Head of caudate nucleus (tissue), 42 donors: Measurements from ENCODE around the gene CD226.
"Not testable (repeated sequence)": the region's sequence is repeated elsewhere in the genome, so short reads cannot be mapped to it uniquely, and the experiment has no call there.

Source experiments
- DNase-seq, 42 donors: peaks; one replicate each; pipeline versions ENCODE4 v3.0.0 to v3.0.0-alpha.2; 2020 to 2021; ENCODE audit warnings: mixed read lengths in 7 of 42
- intact Hi-C: fragments of 100-400 bp; cut with DNase I; formaldehyde crosslinking; loops from one replicate; pipeline ENCODE4 v1.15.0; 2022

CD226 gene

DNA sequence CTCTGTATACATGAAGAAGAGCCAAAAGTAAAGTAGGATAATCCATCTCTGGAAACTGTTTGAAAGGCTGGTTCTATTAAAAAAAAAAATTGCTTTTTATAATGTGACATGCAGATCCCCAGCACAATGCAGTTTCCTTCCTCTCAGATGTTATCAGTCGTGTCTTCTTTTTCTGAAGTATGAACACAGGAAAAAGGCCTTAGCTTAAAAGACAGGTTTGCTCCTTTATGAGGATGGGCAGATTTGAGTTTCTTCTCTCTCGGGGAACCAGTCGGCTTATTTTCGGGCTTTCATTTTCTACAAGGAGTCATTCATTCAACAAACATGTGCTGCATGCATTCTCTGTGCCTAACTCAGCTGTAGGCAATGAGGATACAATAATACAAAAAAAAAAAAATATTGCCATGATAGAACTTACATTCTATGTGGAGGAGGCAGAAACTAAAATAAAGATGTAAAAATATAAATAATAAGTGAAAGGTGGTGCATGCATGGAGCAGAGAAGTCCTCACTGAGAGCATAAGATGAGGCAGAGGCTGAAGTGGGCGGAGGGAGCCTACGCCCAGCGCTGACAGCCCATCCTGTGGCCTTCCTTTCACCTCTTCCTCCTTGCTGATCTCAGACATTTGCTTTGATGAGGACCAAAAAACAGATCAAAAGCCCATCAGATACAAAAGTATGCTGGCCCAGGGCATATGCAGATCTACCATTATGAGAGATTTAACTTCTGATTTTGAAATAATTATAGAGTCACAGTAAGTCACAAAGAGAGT lies at the start of gene CD226:
TSS of gene CD226 (minus strand) at position 513 of the 773 bp plus-strand sequence. CDS start at position 46, 467 bp downstream.
- intact Hi-C loops: no loop called here
- DNase-seq: peak in 3 of 42 donors; percentile 18 to 48 (median 19)

DNA sequence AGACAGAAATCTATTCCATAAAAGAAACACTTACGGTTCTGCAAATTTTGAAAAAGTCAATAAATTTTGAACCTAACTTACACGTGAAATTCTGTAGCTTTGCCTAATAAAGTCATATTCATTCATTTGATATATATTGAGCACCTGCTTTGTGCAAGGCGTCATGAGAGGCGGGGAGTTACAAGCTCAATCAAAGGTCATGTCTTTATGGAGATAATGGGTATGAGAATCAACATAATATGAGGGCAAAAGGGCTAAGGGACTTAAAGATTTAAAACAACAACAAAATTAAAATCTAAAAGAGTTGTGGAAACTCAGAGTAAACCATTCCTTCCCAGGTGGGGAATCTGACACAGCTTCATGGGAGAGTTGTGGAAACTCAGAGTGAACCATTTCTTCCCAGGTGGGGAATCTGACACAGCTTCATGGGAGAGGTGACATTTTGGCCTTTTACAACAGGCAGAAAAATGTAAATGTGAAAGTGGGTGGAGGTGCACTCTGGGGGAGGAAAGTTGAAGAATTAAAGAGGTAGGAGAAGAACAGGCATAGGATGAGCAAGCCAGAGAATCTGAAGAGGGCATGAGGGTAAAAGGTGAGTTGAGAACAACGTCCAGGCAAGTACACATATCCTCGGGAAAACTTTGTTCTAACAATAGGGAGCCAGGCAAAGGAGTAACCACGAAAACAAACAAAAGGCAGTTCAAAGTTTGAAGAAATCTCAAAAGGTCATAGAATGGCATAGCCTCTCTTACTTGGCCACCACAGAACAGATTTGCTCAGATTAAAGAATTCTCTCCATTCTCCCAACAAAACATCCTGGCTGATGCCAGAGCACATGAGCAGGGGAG lies 49.5 kb upstream of the CD226 start:
- intact Hi-C loops: no loop called here
- DNase-seq: peak in 6 of 42 donors; percentile 17 to 45 (median 24)

DNA sequence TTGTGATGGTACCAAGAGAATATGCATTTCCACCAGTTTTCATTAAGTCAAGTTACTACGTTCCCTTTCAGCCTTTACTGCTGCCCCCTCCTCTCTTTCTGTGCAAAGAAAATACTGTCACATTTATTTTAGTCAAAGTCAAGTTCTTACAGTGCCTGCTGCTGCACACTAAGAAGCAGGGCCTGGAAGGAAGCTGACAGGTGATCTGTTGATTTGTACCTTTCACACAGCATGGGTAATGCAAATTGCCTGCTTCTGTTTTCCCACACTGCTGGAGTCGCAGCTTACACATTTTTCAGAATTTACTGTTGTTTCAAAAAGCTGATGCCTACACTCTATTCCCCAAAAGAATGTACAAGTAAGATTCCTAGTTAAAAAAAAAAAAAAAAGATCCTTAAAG lies 48.7 kb upstream of the CD226 start:
- intact Hi-C loops: no loop called here
- peak in 5 of 42 donors; percentile 11 to 59 (median 26) for DNase-seq

DNA sequence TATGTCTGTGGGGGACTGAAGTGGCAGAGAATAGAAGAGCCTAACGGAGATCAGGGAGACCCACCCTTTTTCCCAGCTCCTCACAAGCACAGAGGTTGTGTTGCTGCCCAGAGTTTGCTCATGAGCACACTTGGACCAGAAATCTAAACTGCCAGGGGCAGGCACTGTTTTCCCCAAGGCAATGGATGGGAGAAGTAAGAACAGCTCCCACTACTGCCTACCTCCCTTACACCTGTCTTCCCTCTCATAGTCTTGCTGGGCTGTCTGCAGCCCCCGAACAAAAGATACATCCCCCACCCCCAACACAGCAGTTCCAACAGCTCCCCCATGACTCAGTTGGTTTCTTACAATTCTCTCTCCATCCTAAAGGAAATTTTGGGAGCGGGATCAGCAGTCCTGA lies 48.1 kb upstream of the CD226 start:
- intact Hi-C loops: no loop called here
- DNase-seq: no peak

DNA sequence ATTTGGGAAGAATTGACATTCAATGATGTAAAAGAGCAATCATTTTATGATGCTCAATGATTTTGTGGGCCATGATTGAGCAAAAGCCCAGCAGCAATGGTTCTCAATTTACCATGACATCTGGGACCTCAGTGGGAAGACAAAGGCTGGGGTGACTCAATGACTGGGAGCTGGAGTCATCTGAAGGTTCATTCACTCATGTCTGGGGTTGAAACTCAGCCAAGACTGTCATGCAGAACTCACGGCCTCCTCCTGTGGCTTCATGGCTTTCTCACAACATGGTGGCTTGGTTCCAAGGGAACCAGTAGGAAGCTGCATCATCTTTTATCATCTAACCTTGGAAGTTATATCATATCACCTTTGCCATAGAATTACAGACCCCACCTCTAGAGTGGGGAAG lies 45.1 kb upstream of the CD226 start:
- intact Hi-C loops: no loop called here
- no peak for DNase-seq

DNA sequence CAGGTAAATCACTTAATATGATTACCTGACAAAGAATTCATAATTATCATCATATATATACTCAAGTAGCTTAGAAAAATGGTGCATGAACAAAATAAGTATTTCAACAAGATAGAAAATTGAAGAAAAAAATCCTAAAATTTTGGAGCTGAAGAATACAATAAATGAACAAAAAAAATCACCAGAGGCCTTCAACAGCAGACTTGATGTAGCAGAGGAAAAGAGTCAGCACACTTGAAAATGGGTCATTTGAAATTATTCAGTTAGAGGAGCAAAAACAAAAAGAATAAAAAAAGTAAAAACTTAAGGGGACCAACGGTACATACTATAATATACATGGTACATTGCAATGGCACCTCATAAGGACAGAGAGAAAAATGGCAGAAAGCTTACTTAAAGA lies 40.2 kb upstream of the CD226 start:
- intact Hi-C loops: no loop called here
- no peak for DNase-seq

DNA sequence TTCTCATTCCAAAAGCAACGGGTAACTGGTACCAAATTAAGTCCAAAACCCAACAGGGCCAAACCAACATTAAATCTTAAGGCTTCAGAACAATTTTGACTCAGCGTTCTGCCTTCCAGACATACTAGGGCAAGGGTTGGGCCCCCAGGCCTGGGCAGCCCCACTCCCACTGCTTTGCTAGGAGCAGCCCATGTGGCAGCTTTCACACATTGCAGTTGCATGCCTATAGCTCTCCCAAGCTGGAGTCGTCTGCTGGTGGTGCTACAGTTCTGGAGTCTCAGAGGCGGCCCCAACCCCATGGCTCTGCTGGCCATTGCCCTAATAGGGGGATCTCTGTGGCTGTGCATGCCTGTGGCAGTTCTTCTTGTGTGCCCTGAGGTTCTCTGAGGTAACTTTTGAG lies 37.6 kb upstream of the CD226 start:
- DNase-seq: no peak
- intact Hi-C loops: no loop called here

DNA sequence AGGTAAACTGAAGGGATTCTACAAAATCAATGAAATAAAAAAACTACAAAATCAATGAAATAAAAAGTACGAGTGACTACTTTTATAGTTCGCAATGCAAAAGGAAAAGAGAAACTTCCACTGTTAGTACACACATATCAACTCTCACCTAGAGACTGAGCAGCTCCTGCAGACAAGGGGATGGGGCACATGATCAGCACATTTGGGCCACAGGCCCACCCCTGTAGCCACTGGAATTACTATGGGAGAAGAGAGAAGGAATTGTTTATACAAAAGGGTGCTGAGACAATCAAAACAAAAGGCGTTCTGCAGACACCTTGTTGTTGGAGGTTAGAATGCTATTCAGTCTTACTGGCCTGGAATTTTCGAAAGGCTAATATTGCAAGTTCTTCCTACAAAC lies 34.7 kb upstream of the CD226 start:
- intact Hi-C loops: no loop called here

DNA sequence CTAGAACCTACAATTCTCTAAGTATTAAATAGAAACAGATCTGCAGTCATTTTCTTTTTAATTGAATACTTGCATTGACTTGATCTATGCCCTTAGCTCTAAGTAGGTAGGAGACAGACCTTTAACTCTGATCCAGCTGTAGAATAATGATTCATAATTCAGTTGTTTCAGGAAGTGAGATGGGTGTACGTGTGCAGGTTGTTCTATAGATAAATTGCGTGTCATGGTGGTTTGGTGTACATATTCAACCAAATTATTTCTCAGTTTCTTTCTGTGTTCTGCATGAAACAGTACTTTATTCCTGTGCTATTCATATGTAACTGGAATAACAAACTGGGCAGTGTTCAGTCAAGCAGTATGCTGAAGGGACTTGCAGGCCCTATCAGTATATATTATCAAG lies 34.3 kb upstream of the CD226 start:
- no peak for DNase-seq
- intact Hi-C loops: no loop called here

More for the DNA sequence above, 34.7 kb upstream of the CD226 start:
- DNase-seq: no peak

DNA sequence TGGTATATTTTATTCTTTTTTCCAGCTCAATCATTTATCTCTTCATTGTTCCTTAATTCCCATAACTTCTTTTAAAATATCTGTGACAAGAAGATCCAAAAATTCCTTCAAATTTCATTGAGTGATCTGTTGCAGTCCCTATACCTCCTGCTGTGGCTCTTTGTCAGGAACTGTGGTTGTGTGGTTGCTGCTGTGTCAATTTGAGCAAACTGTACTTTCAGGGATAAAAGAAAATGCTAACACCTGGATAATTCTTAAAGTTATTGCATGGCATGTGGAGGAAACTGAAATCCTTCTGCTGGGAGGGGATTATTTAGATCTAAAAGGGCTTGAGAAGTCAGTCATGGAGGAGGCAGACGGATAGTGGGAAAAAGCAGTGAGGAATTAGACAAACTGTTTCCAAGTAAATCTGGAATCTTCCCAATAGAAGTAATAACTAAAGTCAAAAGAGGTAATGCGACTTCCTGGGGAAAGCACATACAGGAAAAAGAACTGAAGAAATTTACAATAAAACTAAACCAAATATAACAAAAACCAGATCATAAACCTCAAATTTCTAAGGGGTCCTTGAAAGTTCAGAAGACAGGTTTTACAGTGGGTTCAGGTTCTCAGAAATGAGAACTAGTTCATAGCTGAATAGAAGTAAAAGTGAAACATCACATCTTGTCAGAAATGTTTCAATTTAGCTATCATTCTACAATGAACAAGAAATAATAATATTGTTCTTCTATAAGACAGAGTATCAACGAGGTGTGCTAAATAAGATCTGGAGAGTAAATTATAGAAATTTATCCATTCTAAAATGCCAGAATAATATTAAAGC lies 33.5 kb upstream of the CD226 start:
- intact Hi-C loops: no loop called here
- DNase-seq: no peak

DNA sequence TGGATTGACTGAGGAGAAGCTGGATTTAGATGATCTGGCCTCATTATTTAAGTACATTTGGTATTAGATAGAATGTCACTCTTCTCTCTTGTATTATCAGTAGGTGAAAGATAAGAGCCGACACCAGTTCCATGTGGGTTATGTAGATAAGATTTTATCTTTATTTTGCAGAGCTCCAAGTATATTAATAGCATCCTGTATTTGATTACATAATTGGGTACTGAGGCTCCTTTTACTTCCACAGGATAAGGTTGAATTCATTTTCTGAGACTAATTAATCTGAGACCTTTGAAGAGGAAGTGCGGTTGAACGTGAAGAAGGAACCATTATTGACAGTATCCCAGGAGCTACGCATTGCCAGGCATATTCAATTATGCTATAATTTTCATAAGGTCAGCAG lies 32.8 kb upstream of the CD226 start:
- DNase-seq: no peak
- intact Hi-C loops: no loop called here

DNA sequence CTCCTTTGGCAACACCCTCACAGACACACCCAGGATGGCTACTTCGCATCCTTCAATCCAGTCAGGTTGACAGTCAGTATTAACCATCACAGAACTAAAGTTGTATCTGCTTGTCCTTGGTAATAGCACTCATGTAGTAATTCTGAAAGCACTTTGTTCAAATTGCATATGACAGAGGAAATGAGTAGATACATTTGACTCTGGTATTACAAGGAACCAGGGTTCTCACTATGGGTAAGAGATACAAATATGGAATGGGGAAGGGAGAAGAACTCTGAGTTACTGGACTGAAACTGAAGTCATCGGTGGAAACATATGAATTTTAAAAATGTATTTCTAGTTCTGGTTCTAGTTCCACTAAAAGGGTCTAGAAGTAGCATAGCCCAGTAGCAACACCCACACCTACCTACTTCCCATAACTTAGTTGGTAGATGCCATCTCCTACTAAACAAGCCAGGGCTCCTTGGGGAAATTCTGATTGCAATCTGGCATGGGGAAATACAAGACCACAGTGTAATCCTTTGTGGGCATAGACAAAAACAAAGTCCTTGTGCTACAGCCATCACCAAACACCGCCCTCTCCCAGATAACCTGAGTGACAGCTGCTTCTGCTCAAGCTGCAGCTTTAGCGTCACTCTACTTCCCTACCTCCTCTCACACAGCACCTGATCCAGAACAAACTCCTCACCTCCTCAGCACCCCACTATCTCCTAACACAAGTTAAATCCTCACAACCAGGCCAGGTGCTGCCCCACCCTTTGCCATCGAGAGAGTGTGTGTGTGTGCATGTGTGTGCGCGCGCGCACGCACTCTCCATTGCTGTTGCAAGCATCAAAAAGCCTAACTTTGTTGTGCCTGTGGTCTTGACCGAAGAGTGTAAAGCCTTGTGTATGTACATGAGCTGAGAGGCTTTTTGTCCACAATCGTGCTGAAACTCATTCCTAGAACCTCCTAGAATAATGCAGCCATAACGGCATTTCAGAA lies 31.4 kb upstream of the CD226 start:
- no peak for DNase-seq
- intact Hi-C loops: no loop called here

DNA sequence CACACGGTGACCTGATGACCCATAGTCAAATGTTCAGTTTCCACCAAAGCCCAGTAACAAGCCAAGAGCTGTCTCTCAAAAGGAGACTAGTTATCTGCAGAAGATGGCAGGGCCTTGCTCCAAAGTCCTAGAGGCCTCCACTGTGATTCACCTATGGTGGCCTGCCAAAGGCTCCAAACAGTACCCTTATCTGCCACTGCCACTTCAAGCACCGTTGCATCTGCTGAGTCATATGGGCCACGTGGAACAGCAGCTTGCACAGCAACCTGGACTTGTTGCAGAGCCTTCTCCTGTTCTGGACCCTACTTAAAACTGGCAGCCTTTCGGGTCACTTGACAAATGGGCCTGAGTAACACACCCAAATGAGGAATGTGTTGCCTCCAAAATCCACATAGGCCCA lies 27.6 kb upstream of the CD226 start:
- DNase-seq, intact Hi-C loops: not testable (repeated sequence)

DNA sequence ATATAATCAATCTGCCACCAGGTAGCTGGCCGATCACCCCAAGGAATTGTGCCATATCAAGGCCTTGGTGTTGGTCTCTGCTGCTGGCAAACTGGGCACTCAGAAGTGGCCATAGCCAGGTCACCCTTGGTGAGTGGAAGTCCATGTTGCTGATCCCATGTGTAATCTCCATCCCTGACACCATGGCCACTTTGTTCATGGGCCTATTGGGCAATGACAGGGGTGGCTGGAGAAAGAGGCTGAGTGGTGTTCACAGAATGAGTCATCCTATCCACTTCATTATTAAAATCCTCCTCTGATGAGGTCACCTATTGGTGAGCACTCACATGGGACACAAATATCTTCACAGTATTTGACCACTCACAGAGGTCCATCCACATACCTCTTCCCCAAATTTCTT lies 26.7 kb upstream of the CD226 start:
- no peak for DNase-seq
- intact Hi-C loops: no loop called here

DNA sequence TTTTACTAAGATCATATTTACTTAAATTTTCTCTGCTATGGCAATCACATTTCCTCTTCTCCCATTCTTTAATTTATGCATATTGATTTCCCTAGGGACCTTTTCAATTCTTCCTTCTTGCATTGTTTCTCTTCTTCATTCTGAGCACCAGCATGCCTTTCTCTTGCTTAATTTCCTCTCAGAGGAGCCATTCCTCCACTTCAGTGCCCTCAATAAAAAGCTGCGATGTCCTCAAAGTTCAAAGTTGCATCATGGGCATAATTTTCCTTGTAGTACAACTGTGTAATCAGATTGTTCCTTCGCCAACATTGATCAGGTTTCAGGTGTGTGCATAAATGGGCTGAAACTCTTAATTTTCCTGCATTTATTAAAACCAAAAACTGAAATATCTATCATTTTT lies 21.8 kb upstream of the CD226 start:
- DNase-seq: no peak
- intact Hi-C loops: no loop called here

DNA sequence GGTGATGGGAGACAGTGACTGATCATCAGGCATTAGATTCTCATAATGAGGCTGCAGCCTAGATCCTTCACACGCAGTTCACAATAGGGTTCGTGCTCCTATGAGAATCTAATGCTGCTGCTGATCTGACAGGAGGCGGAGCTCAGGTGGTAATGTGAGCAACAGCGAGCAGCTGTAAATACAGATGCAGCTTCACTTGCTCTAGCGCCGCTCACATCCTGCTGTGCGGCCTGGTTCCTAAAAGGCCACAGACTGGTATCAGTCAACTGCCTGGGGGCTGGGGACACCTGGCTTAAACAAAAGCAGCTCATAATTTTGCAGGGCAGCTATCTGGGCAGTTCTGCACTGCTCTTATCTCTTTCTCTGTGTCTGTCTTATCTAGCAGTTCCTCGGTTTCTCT lies 20.4 kb upstream of the CD226 start:
- DNase-seq: no peak
- intact Hi-C loops: no loop called here

DNA sequence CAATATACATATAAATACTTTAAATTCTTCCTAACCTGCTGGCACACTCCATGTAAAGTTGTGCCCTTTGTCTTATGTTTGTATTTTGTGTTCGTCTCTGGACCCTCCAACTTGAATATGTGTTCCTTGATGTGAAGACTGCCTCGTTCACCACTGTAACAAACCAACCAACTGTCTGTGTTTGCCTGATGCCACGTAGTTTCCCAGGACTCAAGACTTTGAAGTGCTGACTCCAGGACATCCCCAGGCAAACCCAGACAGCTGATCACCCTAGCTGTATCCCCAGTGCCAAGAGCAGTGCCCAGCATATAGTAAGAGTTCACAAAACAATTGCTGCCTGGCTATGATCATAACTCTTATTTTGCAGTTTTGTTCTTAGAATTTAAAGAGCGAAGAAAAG lies 15.5 kb upstream of the CD226 start:
- intact Hi-C loops: no loop called here
- no peak for DNase-seq

DNA sequence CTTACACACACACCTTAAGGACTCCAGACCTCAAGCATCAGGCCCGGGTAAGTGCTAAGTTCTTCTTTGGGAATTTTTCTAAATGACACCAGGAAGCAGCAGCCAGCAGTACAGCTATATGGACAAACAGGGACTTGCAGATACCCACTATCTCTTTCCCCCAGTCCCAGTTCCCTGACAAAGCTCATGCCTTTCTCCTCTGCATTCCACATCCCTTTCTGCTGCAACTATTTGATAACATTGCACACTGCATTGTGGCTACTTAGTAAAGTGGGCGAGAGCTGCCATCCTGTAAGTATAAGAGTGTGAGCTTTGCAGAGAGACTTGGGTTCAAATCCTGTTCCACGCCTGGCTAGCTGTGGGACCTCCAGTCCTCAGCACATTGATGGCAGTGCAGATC lies 14.0 kb upstream of the CD226 start:
- intact Hi-C loops: no loop called here
- DNase-seq: no peak

DNA sequence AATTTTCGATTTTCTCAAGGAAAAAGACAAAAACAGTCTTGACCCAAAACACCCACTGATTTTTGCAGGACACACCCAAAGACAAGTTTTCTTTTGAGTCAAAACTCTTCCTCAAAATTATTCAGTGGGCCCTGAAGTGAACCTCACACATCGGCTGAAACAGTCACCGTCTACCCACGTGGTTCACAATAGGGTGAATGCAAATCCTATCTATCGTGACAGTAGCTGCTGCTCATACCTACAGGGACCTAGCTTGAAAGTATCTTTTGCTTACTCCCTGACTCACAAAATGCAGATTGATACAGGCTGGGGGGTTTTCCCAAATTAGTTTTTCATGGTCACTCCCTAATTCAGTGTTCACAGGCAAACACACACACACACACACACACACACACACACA lies 10.7 kb upstream of the CD226 start:
- no peak for DNase-seq

More for the DNA sequence above, 10.7 kb upstream of the CD226 start:
- intact Hi-C loops: no loop called here
